ENCODE measurements around the gene CTSW. TPM values are rescaled to one million over a fixed set of nuclear protein-coding genes. Genes with fewer than 3 reads are reported as not detected.

The CTSW gene
- total and polyA plus RNA-seq, 2 of the 4 experiments (the other 2 are of a cell fraction), result 0.07 to 0.18 TPM

DNA sequence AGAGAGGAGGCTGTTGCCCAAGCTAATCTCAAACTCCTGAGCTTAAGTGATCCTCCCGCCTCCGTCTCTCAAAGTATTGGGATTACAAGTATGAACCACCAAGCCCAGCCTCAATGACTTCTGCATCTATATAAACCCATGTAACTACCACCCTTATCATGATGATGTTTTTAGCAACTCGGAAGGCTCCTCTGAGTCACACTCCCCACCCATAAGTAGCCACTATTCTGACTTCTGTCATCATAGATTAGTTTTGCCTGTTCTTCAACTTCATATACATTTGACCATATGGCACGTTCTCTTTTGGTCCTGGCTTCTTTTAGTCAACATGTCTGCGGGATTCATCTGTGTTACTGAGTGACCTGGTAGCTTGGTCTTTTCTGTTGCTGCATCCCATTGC, 27.0 kb downstream of the CTSW start:
- H3K36me3 ChIP-seq (ENCODE audit: control insufficient read depth, insufficient read depth, low read length), result no peaks in the 10 kb centered on the region
- H3K9me3 ChIP-seq (ENCODE audit: control insufficient read depth, insufficient read depth, low read length), result no peaks in the 10 kb centered on the region
- POLR2A ChIA-PET (ENCODE audit: unreplicated experiment), result interaction anchor here (1.0 kb wide), 1 partner anchor 11 kb away, joined by 3 read pairs; no protein-coding TSS in a partner anchor
- H4K8ac ChIP-seq (ENCODE audit: low read depth in 2 of 2, low read length in 2 of 2), result peak overlapping the region in 1 of 2 experiments; percentile 9; a peak in 2 of 4 replicates
- H3K4me2 ChIP-seq (ENCODE audit: low read depth, low read length), result no peak overlapping the region
- H4K91ac ChIP-seq (ENCODE audit: insufficient read depth, low read depth, low read length), result peak overlapping the region; percentile 67
- no peaks in the 10 kb centered on the region for H4K20me1 ChIP-seq (ENCODE audit: insufficient read depth, low read length)
- no peak overlapping the region for H3K9ac ChIP-seq (ENCODE audit: low read depth, low read length)
- no peak overlapping the region for H2AFZ ChIP-seq (replicated peaks; ENCODE audit: low read length, poor library complexity)
- no peak for ATAC-seq (ENCODE audit: low read depth)
- no TSS peak for BruUV-seq (replicated peaks)
- H3K56ac ChIP-seq (ENCODE audit: extremely low read depth, insufficient read depth, low read length), result no peak overlapping the region
- CTCF ChIA-PET, result interaction anchor here (0.5 kb wide), 1 partner anchor 18 kb away, joined by 3 read pairs; the partner anchor contains the start of gene FIBP
- H4K5ac ChIP-seq (ENCODE audit: low read depth, low read length), result no peak overlapping the region; the same call in 1 of the 2 replicates
- H3K23ac ChIP-seq (ENCODE audit: low read depth, low read length), result peak overlapping the region; percentile 70; the same call in 1 of the 2 replicates
- intact Hi-C loops (cut with micrococcal nuclease) (no loop called here), in situ Hi-C loops (cut with MboI; ENCODE audit: low sequenced_read_pairs) (no loop called here), dilution Hi-C loops (cut with HindIII; ENCODE audit: low sequenced_read_pairs, unreplicated experiment) (no loop called here)
- peak overlapping the region; percentile 76 for H3K14ac ChIP-seq (replicated peaks; ENCODE audit: low read depth, low read length)
- H2BK20ac ChIP-seq (ENCODE audit: low read depth, low read length), result peak overlapping the region; percentile 81
- H3K27me3 ChIP-seq (ENCODE audit: control insufficient read depth, insufficient read depth, low read length), result no peaks in the 10 kb centered on the region
- H2AK5ac ChIP-seq (ENCODE audit: low read depth, low read length), result peak overlapping the region; percentile 69
- H3K18ac ChIP-seq (ENCODE audit: low read depth, low read length), result no peak overlapping the region
- peaks cover 21% of the 10 kb centered on the region for H3K9me1 ChIP-seq (ENCODE audit: insufficient read depth, low read length)
- no peak for TF ChIP-seq CHD1 (IDR thresholded peaks at IDR 0.05; ENCODE audit: low read depth, low read length)
- TF ChIP-seq NFE2L2 (IDR thresholded peaks at IDR 0.05; ENCODE audit: low read depth, low read length), result no peak
- no peak for TF ChIP-seq RFX5 (IDR thresholded peaks at IDR 0.05; ENCODE audit: low read depth, low read length)
- TF ChIP-seq RAD21 (IDR thresholded peaks at IDR 0.05; ENCODE audit: low read length), result no peak
- no peak for TF ChIP-seq CEBPB (IDR thresholded peaks at IDR 0.05; ENCODE audit: low read depth, low read length)
- no peak for TF ChIP-seq BHLHE40 (IDR thresholded peaks at IDR 0.05; ENCODE audit: low read depth, low read length)
- TF ChIP-seq MAZ (IDR thresholded peaks at IDR 0.05; ENCODE audit: borderline replicate concordance, low read depth, low read length), result no peak
- no peak for TF ChIP-seq RCOR1 (IDR thresholded peaks at IDR 0.05; ENCODE audit: insufficient replicate concordance, low read length)
- no peak for TF ChIP-seq POLR2A (IDR thresholded peaks at IDR 0.05; ENCODE audit: low read depth, low read length)
- DNase-seq, result no peak
- peak overlapping the region; percentile 48 for H3K4ac ChIP-seq (ENCODE audit: low read depth, low read length)
- H3K79me1 ChIP-seq (ENCODE audit: low read depth in 1 of 2, low read length in 2 of 2), result peaks cover 32 to 72% of the 10 kb centered on the region in 2 experiments; a peak in 3 of 4 replicates
- peak overlapping the region; percentile 70 for H2BK15ac ChIP-seq (ENCODE audit: low read depth, low read length)
- peaks cover 24% of the 10 kb centered on the region for H3K4me1 ChIP-seq (ENCODE audit: control insufficient read depth, insufficient read depth, low read length)
- H2BK120ac ChIP-seq (ENCODE audit: low read depth, low read length), result peak overlapping the region; percentile 83
- WGBS, 2 experiments (ENCODE audit: extremely low coverage in 2 of 2, insufficient read length in 1 of 2), result no CpG with 5 or more reads among the region's 5 CpGs
- no peak overlapping the region for H3K4me3 ChIP-seq (ENCODE audit: insufficient read depth, low read depth, low read length)
- H3K27ac ChIP-seq (ENCODE audit: insufficient read depth, low read length), result no peak overlapping the region
- H2AK9ac ChIP-seq (replicated peaks; ENCODE audit: low read depth, low read length, poor library complexity), result peak overlapping the region; percentile 47
- H2BK5ac ChIP-seq (ENCODE audit: low read depth, low read length, poor library complexity, severe bottlenecking), result no peak overlapping the region

All from IMR-90 (cell line).